Tibial nerve (tissue), 4 donors: ENCODE results near the gene GPC6. TPM values are rescaled to one million over a fixed set of nuclear protein-coding genes. Genes with fewer than 3 reads are reported as not detected.

ENCODE experiments used
- DNase-seq, 2 donors: peaks; one replicate each; pipeline ENCODE4 v3.0.0-alpha.2; 2019; ENCODE audit warnings: low spot score in 2 of 2
- H3K27ac ChIP-seq, 4 donors: fragments of 200-600 bp; sonication (generic) in 3 of 4; one replicate each; pipeline ENCODE4 v1.5.1; 2017 to 2019; ENCODE audit warnings: mild to moderate bottlenecking in 1 of 4
- H3K27me3 ChIP-seq, 2 donors: fragments of 200-600 bp; sonication (generic) in 1 of 2; one replicate each; pipeline versions ENCODE4 v1.5.1 to v1.6.0; 2017 to 2019
- H3K36me3 ChIP-seq, 3 donors: fragments of 200-600 bp; sonication (generic); one replicate each; pipeline ENCODE4 v1.5.1; 2018 to 2019
- H3K4me1 ChIP-seq, 4 donors: fragments of 200-600 bp; sonication (generic) in 3 of 4; one replicate each; pipeline ENCODE4 v1.5.1; 2017 to 2019
- H3K4me3 ChIP-seq, 4 donors: fragments of 200-600 bp; sonication (generic) in 3 of 4; one replicate each; pipeline ENCODE4 v1.5.1; 2017 to 2019; ENCODE audit warnings: mild to moderate bottlenecking in 1 of 4, moderate library complexity in 1 of 4
- H3K9me3 ChIP-seq, 4 donors: fragments of 200-600 bp; sonication (generic) in 3 of 4; one replicate each; pipeline ENCODE4 v1.5.1; 2017 to 2019
- CTCF ChIP-seq, 5 experiments: fragments of 200-600 bp in 3 of 5; fragments of 450-650 bp in 2 of 5; sonication (generic) in 3 of 5; IDR thresholded peaks; one replicate each; pipeline ENCODE4 v1.5.1; 2016 to 2019; ENCODE audit warnings: antibody characterized with exemption in 5 of 5, mild to moderate bottlenecking in 3 of 5, moderate library complexity in 2 of 5
- EP300 ChIP-seq, 2 donors: sonication (generic); formaldehyde crosslinking; IDR thresholded peaks; one replicate each; pipeline ENCODE4 v1.6.1; 2017; ENCODE audit warnings: antibody characterized with exemption in 2 of 2, mild to moderate bottlenecking in 1 of 2
- POLR2A ChIP-seq, 2 donors: fragments of 450-650 bp; IDR thresholded peaks; one replicate each; pipeline ENCODE4 v1.6.1; 2017; ENCODE audit warnings: antibody characterized with exemption in 2 of 2, mild to moderate bottlenecking in 2 of 2, moderate library complexity in 2 of 2
- WGBS, 2 donors: methylation state at CpG; one replicate each; pipeline ENCODE4 v1.1.5; 2018; 5-methylcytosine and 5-hydroxymethylcytosine counted together
- total RNA-seq, 4 donors: library from RNA; depleted of rRNA; stranded (reverse); fragments of >200 nt; gene quantifications; one replicate each; pipeline ENCODE4 v1.1.0, GENCODE V29; 2016

Gene GPC6
- total RNA-seq, 4 donors from 2014 or later = 21.9 to 39.5 (median 29.8) TPM

- no peaks in the 10 kb centered on the region for H3K9me3 ChIP-seq
- H3K4me3 ChIP-seq = no peak overlapping the region
- H3K36me3 ChIP-seq = no peaks in the 10 kb centered on the region
- no peaks in the 10 kb centered on the region for H3K27me3 ChIP-seq
- no peak for DNase-seq
- no peaks in the 10 kb centered on the region for H3K4me1 ChIP-seq
- 45 to 48% methylated on average over 1 of the region's 1 CpG for WGBS, 2 donors
- TF ChIP-seq CTCF (IDR thresholded peaks at IDR 0.05) (no peak), POLR2A (IDR thresholded peaks at IDR 0.05) (no peak), EP300 (IDR thresholded peaks at IDR 0.05) (no peak)
- no peak overlapping the region for H3K27ac ChIP-seq
Observed at GRCh38 chr13:93325303-93326233, 99.0 kb downstream of the GPC6 start.

GRCh38 chr13:93326234-93326811, 99.7 kb downstream of the GPC6 start:
- TF ChIP-seq EP300 (IDR thresholded peaks at IDR 0.05) = no peak
- no peak for TF ChIP-seq CTCF (IDR thresholded peaks at IDR 0.05)
- no peak for TF ChIP-seq POLR2A (IDR thresholded peaks at IDR 0.05)
- H3K27ac ChIP-seq = no peak overlapping the region
- H3K4me3 ChIP-seq = no peak overlapping the region
- H3K4me1 ChIP-seq = no peaks in the 10 kb centered on the region
- 74 to 76% methylated on average over 5 of the region's 5 CpGs for WGBS, 2 donors
- no peak for DNase-seq
- H3K27me3 ChIP-seq = no peaks in the 10 kb centered on the region
- no peaks in the 10 kb centered on the region for H3K36me3 ChIP-seq
- H3K9me3 ChIP-seq = no peaks in the 10 kb centered on the region

- no peak for DNase-seq
- 54 to 55% methylated on average over 2 of the region's 2 CpGs for WGBS, 2 donors
- Histone ChIP-seq H3K27me3 (no peaks in the 10 kb centered on the region), H3K4me1 (no peaks in the 10 kb centered on the region), H3K27ac (no peak overlapping the region), H3K4me3 (no peak overlapping the region), H3K9me3 (no peaks in the 10 kb centered on the region), H3K36me3 (no peaks in the 10 kb centered on the region)
- no peak for TF ChIP-seq CTCF (IDR thresholded peaks at IDR 0.05)
- TF ChIP-seq POLR2A (IDR thresholded peaks at IDR 0.05) = no peak
- no peak for TF ChIP-seq EP300 (IDR thresholded peaks at IDR 0.05)
Observed at GRCh38 chr13:93328943-93329342, 102.3 kb downstream of the GPC6 start.

GRCh38 chr13:93336728-93337127, 110.1 kb downstream of the GPC6 start:
- no peak for TF ChIP-seq CTCF (IDR thresholded peaks at IDR 0.05)
- no peak for TF ChIP-seq EP300 (IDR thresholded peaks at IDR 0.05)
- no peak for TF ChIP-seq POLR2A (IDR thresholded peaks at IDR 0.05)

GRCh38 chr13:93338030-93338429, 111.4 kb downstream of the GPC6 start:
- no peaks in the 10 kb centered on the region for H3K4me1 ChIP-seq
- H3K27me3 ChIP-seq = no peaks in the 10 kb centered on the region
- WGBS, 2 donors = 73 to 75% methylated on average over 5 of the region's 5 CpGs

More at GRCh38 chr13:93336728-93337127, 110.1 kb downstream of the GPC6 start:
- H3K4me1 ChIP-seq = no peaks in the 10 kb centered on the region
- no peak overlapping the region for H3K27ac ChIP-seq
- no peaks in the 10 kb centered on the region for H3K9me3 ChIP-seq
- no peak overlapping the region for H3K4me3 ChIP-seq
- DNase-seq = no peak
- no peaks in the 10 kb centered on the region for H3K36me3 ChIP-seq
- H3K27me3 ChIP-seq = no peaks in the 10 kb centered on the region
- WGBS, 2 donors = 32% methylated on average over 4 of the region's 4 CpGs

More at GRCh38 chr13:93338030-93338429, 111.4 kb downstream of the GPC6 start:
- DNase-seq = no peak
- Histone ChIP-seq H3K4me3 (no peak overlapping the region), H3K36me3 (no peaks in the 10 kb centered on the region), H3K27ac (no peak overlapping the region), H3K9me3 (no peaks in the 10 kb centered on the region)
- TF ChIP-seq EP300 (IDR thresholded peaks at IDR 0.05) = no peak
- no peak for TF ChIP-seq POLR2A (IDR thresholded peaks at IDR 0.05)
- TF ChIP-seq CTCF (IDR thresholded peaks at IDR 0.05) = no peak
